Naive thymus-derived CD4-positive, alpha-beta T cell (primary cell): ENCODE results near the gene PHF19. TPM values are rescaled to one million over a fixed set of nuclear protein-coding genes. Genes with fewer than 3 reads are reported as not detected.
A peak's percentile ranks its signal among the peaks of the same experiment; 100 is the strongest.

Experiments
- ATAC-seq: fragments of 150-1000 bp; cut with Tn5 transposase; 2 replicates; pipeline ENCODE4 v1.10.0; 2021; ENCODE audit warnings: mild to moderate bottlenecking, moderate library complexity
- CTCF ChIA-PET: fragments of 350-600 bp; sonication (Branson Sonifier 250); formaldehyde crosslinking; loops from one replicate; lab custom pipeline; 2021; ENCODE audit warnings: antibody characterized with exemption; lab: Charles Lee
- POLR2A ChIA-PET: fragments of 350-600 bp; sonication (Branson Sonifier 250); formaldehyde crosslinking; loops from one replicate; lab custom pipeline; 2021; ENCODE audit warnings: antibody characterized with exemption, inconsistent platforms; lab: Charles Lee
- DNase-seq, 9 donors: peaks; one replicate each; pipeline versions ENCODE4 v3.0.0 to v3.0.0-alpha.2; 2020 to 2022; ENCODE audit warnings: mixed read lengths in 1 of 9
- H3K27ac ChIP-seq: one replicate; pipeline ENCODE4 v1.7.0; 2013; ENCODE audit warnings: mild to moderate bottlenecking, low read depth, low read length, moderate library complexity
- H3K27me3 ChIP-seq, 2 donors: one replicate each; pipeline ENCODE4 v1.7.0; 2013; ENCODE audit warnings: low read length in 2 of 2, mild to moderate bottlenecking in 2 of 2, moderate library complexity in 2 of 2; ENCODE audit not compliant: control insufficient read depth in 2 of 2, insufficient read depth in 2 of 2
- H3K36me3 ChIP-seq, 3 experiments: 1 replicate in 2 of 3; 2 replicates in 1 of 3; pipeline ENCODE4 v1.7.0; 2013; ENCODE audit warnings: low read length in 3 of 3, mild to moderate bottlenecking in 3 of 3, moderate library complexity in 1 of 3; ENCODE audit not compliant: insufficient read depth in 3 of 3, control insufficient read depth in 2 of 3
- H3K4me1 ChIP-seq, 2 donors: one replicate each; pipeline ENCODE4 v1.7.0; 2013; ENCODE audit warnings: low read length in 2 of 2, mild to moderate bottlenecking in 2 of 2, moderate library complexity in 1 of 2; ENCODE audit not compliant: control insufficient read depth in 2 of 2, insufficient read depth in 2 of 2
- H3K4me3 ChIP-seq: 2 replicates; pipeline ENCODE4 v1.7.0; 2013; ENCODE audit warnings: mild to moderate bottlenecking, low read length
- H3K9me3 ChIP-seq, 3 experiments: 1 replicate in 2 of 3; 2 replicates in 1 of 3; pipeline ENCODE4 v1.7.0; 2013; ENCODE audit warnings: low read length in 3 of 3; ENCODE audit not compliant: control insufficient read depth in 2 of 3
- H3K27ac Mint-ChIP-seq, 9 donors: one replicate each; pipeline ENCODE4 v1.8.0; 2020 to 2022; ENCODE audit warnings: mixed read lengths in 9 of 9, mild to moderate bottlenecking in 8 of 9, moderate library complexity in 5 of 9, inconsistent platforms in 2 of 9
- H3K27me3 Mint-ChIP-seq, 5 donors: one replicate each; pipeline ENCODE4 v1.8.0; 2021 to 2022; ENCODE audit warnings: mixed read lengths in 5 of 5, mild to moderate bottlenecking in 1 of 5
- H3K36me3 Mint-ChIP-seq, 5 donors: one replicate each; pipeline ENCODE4 v1.8.0; 2020 to 2022; ENCODE audit warnings: mixed read lengths in 5 of 5, mild to moderate bottlenecking in 3 of 5, inconsistent platforms in 1 of 5
- H3K4me1 Mint-ChIP-seq, 7 donors: one replicate each; pipeline ENCODE4 v1.8.0; 2020 to 2022; ENCODE audit warnings: mixed read lengths in 7 of 7, mild to moderate bottlenecking in 3 of 7, inconsistent platforms in 1 of 7
- H3K4me3 Mint-ChIP-seq, 10 donors: one replicate each; pipeline ENCODE4 v1.8.0; 2020 to 2022; ENCODE audit warnings: mild to moderate bottlenecking in 10 of 10, mixed read lengths in 10 of 10, moderate library complexity in 6 of 10, inconsistent platforms in 2 of 10
- H3K9me3 Mint-ChIP-seq, 11 donors: one replicate each; pipeline ENCODE4 v1.8.0; 2020 to 2022; ENCODE audit warnings: mixed read lengths in 11 of 11, mild to moderate bottlenecking in 4 of 11, inconsistent platforms in 1 of 11, moderate library complexity in 1 of 11
- intact Hi-C, 2 donors: fragments of 100-400 bp; cut with micrococcal nuclease; formaldehyde crosslinking; loops; one replicate each; pipeline ENCODE4 v1.15.1; 2023
- polyA plus RNA-seq, 2 donors: library from polyadenylated mRNA; unstranded; fragments of 300-500 nt; fragmentation: Illumina TruSeq; gene quantifications; one replicate each; pipeline ENCODE4 v1.2.3, GENCODE V29; 2021
- total RNA-seq, 6 experiments: library from RNA in 5 of 6; stranded (reverse) in 5 of 6; gene quantifications; 1 replicate in 5 of 6; 2 replicates in 1 of 6; pipeline ENCODE4 v1.2.3 and lab custom pipeline; 2021 to 2026

Gene PHF19
- total and polyA plus RNA-seq, 7 experiments from 2014 or later: 13.1 to 271 (median 84.0) TPM

DNA sequence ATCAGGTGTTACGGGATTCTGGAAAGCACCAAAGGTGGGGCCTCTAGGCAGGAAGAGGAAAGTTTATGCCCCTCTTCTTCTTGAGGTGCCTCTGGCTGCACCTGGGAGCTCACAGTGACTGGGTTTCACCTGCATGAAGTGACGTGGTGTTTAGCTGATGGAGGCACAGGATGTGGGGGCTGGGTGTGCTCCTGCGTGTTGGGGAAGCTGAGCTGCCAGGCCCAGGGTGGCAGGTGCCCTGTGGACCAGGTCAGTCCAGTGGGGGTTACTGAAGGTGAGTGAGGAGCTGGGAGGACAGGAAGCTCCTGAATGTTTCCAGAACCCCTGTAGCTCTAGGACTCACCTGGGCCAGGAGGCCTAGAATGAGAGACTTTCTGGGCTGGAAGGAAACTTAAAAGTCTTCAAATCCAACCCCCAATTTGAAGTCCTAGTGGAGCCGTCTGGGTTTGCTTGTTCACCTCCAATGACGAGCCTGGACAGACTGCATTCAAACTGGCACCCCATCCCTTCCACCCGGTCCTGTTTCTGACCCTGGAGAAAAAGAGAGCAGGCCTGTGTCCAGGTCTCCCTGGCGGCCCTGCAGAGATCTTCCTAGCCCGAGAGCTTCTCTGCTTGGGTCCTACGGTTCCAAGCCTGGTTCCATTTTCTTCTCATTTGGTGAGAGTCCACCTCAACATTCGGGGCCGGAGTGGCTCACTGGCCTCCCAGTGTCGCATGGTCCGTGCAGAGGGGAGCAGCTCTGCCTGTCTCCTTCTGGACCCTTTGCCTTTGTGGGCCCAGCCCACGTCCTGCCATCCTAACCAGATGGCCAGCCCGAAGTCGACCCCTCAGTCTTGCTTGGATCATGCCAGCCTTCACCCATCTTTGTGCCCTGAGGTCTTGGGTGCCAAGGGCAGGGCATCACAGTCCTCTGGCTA is 27.3 kb upstream of the PHF19 start:
- H3K27me3 ChIP-seq: no peaks in the 10 kb centered on the region
- intact Hi-C loops: loop anchor here (1.0 to 2.0 kb wide), 8 partner anchors 12 to 32 kb away; partner anchors contain the start of gene TRAF1 (in 1 of the 2)
- peaks cover 6 to 24% (median 13%) of the 10 kb centered on the region in 3 experiments for H3K36me3 ChIP-seq
- no peaks in the 10 kb centered on the region for H3K9me3 Mint-ChIP-seq
- H3K27ac ChIP-seq: peak overlapping the region; percentile 95
- H3K4me3 Mint-ChIP-seq: peak overlapping the region; percentile 38 to 72 (median 56)
- ChIA-PET POLR2A (interaction anchor here (0.9 to 44.3 kb wide), 6 partner anchors 1 to 60 kb away, joined by 3 to 2417 read pairs (median 355); partner anchors contain the start of genes PHF19 and TRAF1), CTCF (interaction anchor here (0.6 to 3.2 kb wide), 16 partner anchors 10 to 184 kb away, joined by 3 to 17 read pairs (median 6); partner anchors contain the start of gene PHF19)
- H3K4me1 ChIP-seq: peaks cover 64 to 79% of the 10 kb centered on the region in 2 donors
- peak; percentile 95 for ATAC-seq
- peaks cover 48 to 91% (median 86%) of the 10 kb centered on the region in 7 donors for H3K4me1 Mint-ChIP-seq
- peaks cover 0 to 66% (median 23%) of the 10 kb centered on the region in 5 donors for H3K36me3 Mint-ChIP-seq
- H3K27ac Mint-ChIP-seq: peak overlapping the region; percentile 90 to 100 (median 96)
- no peak overlapping the region for H3K4me3 ChIP-seq
- H3K27me3 Mint-ChIP-seq: no peaks in the 10 kb centered on the region
- peak in 8 of 9 donors; percentile 41 to 89 (median 86) for DNase-seq
- no peaks in the 10 kb centered on the region for H3K9me3 ChIP-seq

GRCh38 chr9:120902569-120903535 is 25.9 kb upstream of the PHF19 start:
- Mint-ChIP-seq H3K9me3 (no peaks in the 10 kb centered on the region), H3K4me3 (peak overlapping the region; percentile 24 to 73 (median 54)), H3K27ac (peak overlapping the region; percentile 90 to 100 (median 96)), H3K36me3 (peaks cover 0 to 61% (median 19%) of the 10 kb centered on the region in 5 donors), H3K4me1 (peaks cover 45 to 93% (median 91%) of the 10 kb centered on the region in 7 donors), H3K27me3 (no peaks in the 10 kb centered on the region)
- peak overlapping the region; percentile 95 for H3K27ac ChIP-seq
- ChIA-PET POLR2A (interaction anchor here (0.6 to 44.3 kb wide), 8 partner anchors 1 to 58 kb away, joined by 3 to 2417 read pairs (median 4); partner anchors contain the start of genes PHF19 and TRAF1), CTCF (interaction anchor here (0.9 to 3.2 kb wide), 12 partner anchors 9 to 35 kb away, joined by 3 to 17 read pairs (median 5); partner anchors contain the start of gene PHF19)
- H3K36me3 ChIP-seq: peaks cover 0 to 16% (median 6%) of the 10 kb centered on the region in 3 experiments
- DNase-seq: peak in 3 of 9 donors; percentile 29 to 39 (median 37)
- no peak for ATAC-seq
- intact Hi-C loops: no loop called here
- H3K27me3 ChIP-seq: no peaks in the 10 kb centered on the region
- no peak overlapping the region for H3K4me3 ChIP-seq
- H3K9me3 ChIP-seq: no peaks in the 10 kb centered on the region
- peaks cover 59 to 73% of the 10 kb centered on the region in 2 donors for H3K4me1 ChIP-seq

- H3K4me1 Mint-ChIP-seq: peaks cover 44 to 90% (median 88%) of the 10 kb centered on the region in 7 donors
- peak overlapping the region; percentile 90 to 100 (median 96) for H3K27ac Mint-ChIP-seq
- ChIA-PET POLR2A (interaction anchor here (0.6 to 44.3 kb wide), 5 partner anchors 2 to 55 kb away, joined by 4 to 2417 read pairs (median 703); partner anchors contain the start of genes PHF19 and TRAF1), CTCF (interaction anchor here (0.7 to 3.2 kb wide), 9 partner anchors 9 to 34 kb away, joined by 3 to 17 read pairs (median 6); no protein-coding TSS in a partner anchor)
- Histone ChIP-seq H3K9me3 (no peaks in the 10 kb centered on the region), H3K4me3 (no peak overlapping the region), H3K36me3 (peaks cover 0 to 8% (median 0%) of the 10 kb centered on the region in 3 experiments), H3K4me1 (peaks cover 59 to 79% of the 10 kb centered on the region in 2 donors), H3K27me3 (no peaks in the 10 kb centered on the region), H3K27ac (peak overlapping the region; percentile 95)
- no peak for DNase-seq
- no peaks in the 10 kb centered on the region for H3K27me3 Mint-ChIP-seq
- H3K36me3 Mint-ChIP-seq: peaks cover 0 to 56% (median 11%) of the 10 kb centered on the region in 5 donors
- intact Hi-C loops: no loop called here
- peak overlapping the region in 6 of 10 donors; percentile 23 to 70 (median 50) for H3K4me3 Mint-ChIP-seq
- no peak for ATAC-seq
- H3K9me3 Mint-ChIP-seq: no peaks in the 10 kb centered on the region
These were observed 25.0 kb upstream of the PHF19 start for GRCh38 chr9:120901755-120902568.

DNA sequence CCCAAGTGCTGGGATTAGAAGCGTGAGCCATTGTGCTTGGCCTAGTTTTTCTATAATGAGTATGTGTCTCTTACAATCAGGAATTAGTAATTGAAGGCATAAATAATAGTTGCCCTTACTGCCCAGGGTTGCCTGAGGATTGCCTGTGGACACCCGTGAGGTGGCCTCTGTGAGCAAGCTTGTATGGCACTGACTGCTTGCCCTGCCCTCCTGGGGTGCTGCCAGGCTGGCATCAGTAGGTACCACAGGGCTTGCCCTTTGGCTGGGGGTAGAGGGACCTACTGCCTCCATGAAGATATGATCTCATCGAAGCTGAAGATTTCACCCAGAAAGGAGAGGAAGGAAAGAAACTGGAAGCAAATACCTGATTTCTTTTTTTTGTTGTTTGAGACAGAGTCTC is 23.8 kb upstream of the PHF19 start:
- H3K27me3 ChIP-seq: no peaks in the 10 kb centered on the region
- peaks cover 55 to 78% of the 10 kb centered on the region in 2 donors for H3K4me1 ChIP-seq
- DNase-seq: no peak
- Mint-ChIP-seq H3K4me3 (peak overlapping the region in 3 of 10 donors; percentile 44 to 71 (median 64)), H3K36me3 (peaks cover 0 to 50% (median 5%) of the 10 kb centered on the region in 5 donors), H3K27me3 (no peaks in the 10 kb centered on the region), H3K9me3 (no peaks in the 10 kb centered on the region), H3K4me1 (peaks cover 39 to 87% (median 82%) of the 10 kb centered on the region in 7 donors), H3K27ac (peak overlapping the region; percentile 74 to 100 (median 95))
- no peak for ATAC-seq
- ChIA-PET CTCF (interaction anchor here (0.7 kb wide), 1 partner anchor 9 kb away, joined by 3 read pairs; no protein-coding TSS in a partner anchor), POLR2A (interaction anchor here (32.7 to 44.3 kb wide), 3 partner anchors 3 to 27 kb away, joined by 703 to 2417 read pairs (median 2417); partner anchors contain the start of genes PHF19 and TRAF1)
- intact Hi-C loops: no loop called here
- peaks cover 0 to 5% (median 0%) of the 10 kb centered on the region in 3 experiments for H3K36me3 ChIP-seq
- no peaks in the 10 kb centered on the region for H3K9me3 ChIP-seq
- H3K27ac ChIP-seq: peak overlapping the region; percentile 73
- no peak overlapping the region for H3K4me3 ChIP-seq

- Histone ChIP-seq H3K9me3 (no peaks in the 10 kb centered on the region), H3K27me3 (no peaks in the 10 kb centered on the region), H3K36me3 (peaks cover 0 to under 1% (median 0%) of the 10 kb centered on the region in 3 experiments), H3K4me1 (peaks cover 42 to 77% of the 10 kb centered on the region in 2 donors), H3K4me3 (no peak overlapping the region), H3K27ac (peak overlapping the region; percentile 73)
- intact Hi-C loops: no loop called here
- POLR2A ChIA-PET: interaction anchor here (1.4 to 44.3 kb wide), 4 partner anchors 4 to 238 kb away, joined by 8 to 2417 read pairs (median 1560); partner anchors contain the start of genes PHF19 and TRAF1
- H3K36me3 Mint-ChIP-seq: peaks cover 0 to 38% (median 5%) of the 10 kb centered on the region in 5 donors
- ATAC-seq: no peak
- H3K4me3 Mint-ChIP-seq: no peak overlapping the region
- H3K27ac Mint-ChIP-seq: peak overlapping the region in 7 of 9 donors; percentile 33 to 99 (median 95)
- no peaks in the 10 kb centered on the region for H3K9me3 Mint-ChIP-seq
- DNase-seq: no peak
- H3K27me3 Mint-ChIP-seq: no peaks in the 10 kb centered on the region
- CTCF ChIA-PET: interaction anchor here (1.2 kb wide), 1 partner anchor 37 kb away, joined by 5 read pairs; no protein-coding TSS in a partner anchor
- peaks cover 32 to 87% (median 78%) of the 10 kb centered on the region in 7 donors for H3K4me1 Mint-ChIP-seq
These were observed 22.6 kb upstream of the PHF19 start for GRCh38 chr9:120899490-120900068.
